Sigmoid colon (tissue), 4 donors: Measurements from ENCODE around the gene ACP7.

Experiments used
- EP300 ChIP-seq, 4 donors: sonication (generic); formaldehyde crosslinking; IDR thresholded peaks; one replicate each; pipeline ENCODE4 v1.6.1; 2017; ENCODE audit warnings: antibody characterized with exemption in 4 of 4
- POLR2A ChIP-seq, 2 donors: fragments of 450-650 bp; IDR thresholded peaks; one replicate each; pipeline ENCODE4 v1.6.1; 2016; ENCODE audit warnings: antibody characterized with exemption in 2 of 2, mild to moderate bottlenecking in 2 of 2, moderate library complexity in 2 of 2
- POLR2AphosphoS5 ChIP-seq, 4 donors: sonication (generic); formaldehyde crosslinking; IDR thresholded peaks; one replicate each; pipeline ENCODE4 v1.6.1; 2017; ENCODE audit warnings: antibody characterized with exemption in 4 of 4
- TF ChIP-seq, protein P1 (sequence below), 4 experiments: fragments of 450-650 bp in 3 of 4; fragments of 200-600 bp in 1 of 4; IDR thresholded peaks; one replicate each; pipeline ENCODE4 v1.5.1; 2016 to 2019; ENCODE audit warnings: antibody characterized with exemption in 4 of 4, mild to moderate bottlenecking in 3 of 4, moderate library complexity in 2 of 4

DNA sequence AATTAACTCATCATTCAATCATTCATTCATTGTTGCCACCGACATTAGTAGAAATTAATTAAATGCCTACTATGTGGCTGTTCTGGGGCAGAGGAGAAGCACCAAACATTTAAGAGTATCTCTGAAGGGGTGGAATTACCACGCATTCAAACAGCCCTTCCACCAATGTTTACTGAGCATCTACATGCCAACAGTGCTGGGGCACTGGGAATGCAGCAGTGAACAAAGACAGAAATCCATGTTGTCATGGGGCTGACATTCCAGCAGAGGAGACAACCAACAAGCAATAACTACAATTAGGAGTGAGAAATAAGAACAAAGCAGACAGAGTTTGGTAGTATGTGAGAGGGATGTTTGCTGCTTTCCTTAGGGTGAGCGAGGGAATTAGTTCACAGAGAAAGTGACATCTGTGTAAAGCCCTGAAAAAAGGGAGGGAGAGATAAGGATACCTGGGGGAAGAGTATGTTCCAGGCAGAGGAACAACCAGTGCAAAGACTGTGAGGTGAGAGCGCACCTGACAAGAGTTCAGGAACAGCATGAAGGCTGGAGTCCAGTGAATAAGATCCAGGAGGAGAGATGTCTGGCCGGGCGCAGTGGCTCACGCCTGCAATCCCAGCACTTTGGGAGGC is 40.1 kb downstream of the ACP7 start:
- no peak for TF ChIP-seq POLR2AphosphoS5 (IDR thresholded peaks at IDR 0.05)
- no peak for TF ChIP-seq POLR2A (IDR thresholded peaks at IDR 0.05)
- TF ChIP-seq, protein P1, sequence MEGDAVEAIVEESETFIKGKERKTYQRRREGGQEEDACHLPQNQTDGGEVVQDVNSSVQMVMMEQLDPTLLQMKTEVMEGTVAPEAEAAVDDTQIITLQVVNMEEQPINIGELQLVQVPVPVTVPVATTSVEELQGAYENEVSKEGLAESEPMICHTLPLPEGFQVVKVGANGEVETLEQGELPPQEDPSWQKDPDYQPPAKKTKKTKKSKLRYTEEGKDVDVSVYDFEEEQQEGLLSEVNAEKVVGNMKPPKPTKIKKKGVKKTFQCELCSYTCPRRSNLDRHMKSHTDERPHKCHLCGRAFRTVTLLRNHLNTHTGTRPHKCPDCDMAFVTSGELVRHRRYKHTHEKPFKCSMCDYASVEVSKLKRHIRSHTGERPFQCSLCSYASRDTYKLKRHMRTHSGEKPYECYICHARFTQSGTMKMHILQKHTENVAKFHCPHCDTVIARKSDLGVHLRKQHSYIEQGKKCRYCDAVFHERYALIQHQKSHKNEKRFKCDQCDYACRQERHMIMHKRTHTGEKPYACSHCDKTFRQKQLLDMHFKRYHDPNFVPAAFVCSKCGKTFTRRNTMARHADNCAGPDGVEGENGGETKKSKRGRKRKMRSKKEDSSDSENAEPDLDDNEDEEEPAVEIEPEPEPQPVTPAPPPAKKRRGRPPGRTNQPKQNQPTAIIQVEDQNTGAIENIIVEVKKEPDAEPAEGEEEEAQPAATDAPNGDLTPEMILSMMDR (IDR thresholded peaks at IDR 0.05), result no peak
- TF ChIP-seq EP300 (IDR thresholded peaks at IDR 0.05), result no peak
